ENCODE data around the gene HTR3B.

GRCh38 chr11:113991170-113991569, 86.6 kb downstream of the HTR3B start:
- TF ChIP-seq CTCF (IDR thresholded peaks at IDR 0.05) (no peak), EZH2 (IDR thresholded peaks at IDR 0.05; ENCODE audit: borderline replicate concordance, insufficient read depth, low read depth, low read length, poor library complexity, severe bottlenecking) (no peak)

Data from B cell (primary cell).